ENCODE measurements around the gene SPTBN1. TPM values are rescaled to one million over a fixed set of nuclear protein-coding genes. Genes with fewer than 3 reads are reported as not detected.
A peak's percentile ranks its signal among the peaks of the same experiment; 100 is the strongest.

SPTBN1 gene
- total RNA-seq, 1 experiment from 2014 or later = 262 TPM

DNA sequence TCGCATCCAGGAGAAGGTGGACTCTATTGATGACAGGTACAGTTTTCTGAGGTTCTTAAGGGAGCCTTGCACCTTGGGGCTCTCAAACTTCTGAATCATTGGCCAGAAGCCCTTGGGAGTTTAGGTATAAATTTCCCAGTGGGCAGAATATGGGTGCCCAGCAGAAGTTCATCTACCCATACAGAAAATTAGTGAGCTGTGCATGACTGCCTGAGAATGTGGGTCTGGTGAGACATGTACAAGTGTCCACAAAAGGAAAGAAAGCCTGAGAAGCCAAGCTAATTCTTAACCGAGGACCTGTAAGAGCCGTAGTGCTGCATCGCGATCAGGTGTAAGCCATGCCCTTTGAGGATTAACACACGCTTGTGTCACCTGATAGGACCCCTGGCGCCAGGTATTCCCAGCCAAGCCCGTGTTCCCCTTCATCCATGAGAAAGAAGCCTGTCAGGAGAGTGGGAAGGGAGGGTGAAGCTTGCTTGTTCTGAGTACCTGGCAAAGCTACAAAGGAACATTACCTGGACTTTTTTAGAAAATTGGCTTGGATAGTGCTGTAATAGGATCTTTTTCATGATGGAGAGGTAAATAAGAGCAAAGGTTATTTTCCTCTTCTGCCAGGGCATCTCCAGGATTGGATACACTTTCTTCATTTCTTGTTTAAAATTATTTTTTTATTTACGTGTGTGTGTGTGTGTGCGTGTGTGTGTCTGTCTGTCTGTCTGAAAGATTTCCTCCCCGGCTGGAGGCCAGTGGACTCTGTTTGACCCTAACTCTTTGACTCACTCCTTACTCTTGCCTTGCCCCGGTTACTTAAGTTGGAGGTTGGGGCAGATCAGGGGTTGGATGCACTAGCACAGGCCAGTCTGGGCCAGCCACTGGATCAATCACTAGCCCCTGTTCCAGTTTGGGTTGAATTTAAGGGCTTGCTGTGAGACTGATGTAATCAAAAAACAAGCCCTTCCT, 176.9 kb downstream of the SPTBN1 start:
- H3K9me2 ChIP-seq (ENCODE audit: insufficient read depth) = no peaks in the 10 kb centered on the region
- no peaks in the 10 kb centered on the region for H4K20me1 ChIP-seq (ENCODE audit: insufficient read depth)
- no peak overlapping the region for H3K27ac ChIP-seq
- H2AFZ ChIP-seq = no peak overlapping the region
- no peak for TF ChIP-seq CTCF (conservative IDR thresholded peaks at IDR 0.05)
- TF ChIP-seq EZH2 (IDR thresholded peaks at IDR 0.05; ENCODE audit: low read depth) = no peak
- POLR2A ChIA-PET (ENCODE audit: unreplicated experiment) = interaction anchor here (0.6 kb wide), 1 partner anchor 71 kb away, joined by 3 read pairs; no protein-coding TSS in a partner anchor
- no peaks in the 10 kb centered on the region for H3K27me3 ChIP-seq (ENCODE audit: insufficient read depth, low read depth)
- H3K4me2 ChIP-seq = no peak overlapping the region
- H3K9me3 ChIP-seq (ENCODE audit: insufficient read depth, low read depth) = no peaks in the 10 kb centered on the region
- CTCF ChIA-PET = no interaction called here
- no peak overlapping the region for H3K4me3 ChIP-seq
- no TSS peak for BruUV-seq (replicated peaks)
- H3F3A ChIP-seq (ENCODE audit: insufficient read depth, low read depth) = peaks cover 4% of the 10 kb centered on the region; the same call in 1 of the 2 replicates
- H3K4me1 ChIP-seq (replicated peaks; ENCODE audit: insufficient read depth) = no peaks in the 10 kb centered on the region
- H3K79me2 ChIP-seq (ENCODE audit: low read depth) = no peaks in the 10 kb centered on the region; the same call in 1 of the 2 replicates
- intact Hi-C loops (cut with micrococcal nuclease; ENCODE audit: unreplicated experiment) = no loop called here
- DNase-seq = no peak
- peaks cover 64% of the 10 kb centered on the region for H3K36me3 ChIP-seq (ENCODE audit: low read depth)

GRCh38 chr2:54634021-54634420, 177.9 kb downstream of the SPTBN1 start:
- peaks cover 62% of the 10 kb centered on the region for H3K36me3 ChIP-seq (ENCODE audit: low read depth)
- H4K20me1 ChIP-seq (ENCODE audit: insufficient read depth) = no peaks in the 10 kb centered on the region
- TF ChIP-seq CTCF (conservative IDR thresholded peaks at IDR 0.05) (no peak), EZH2 (IDR thresholded peaks at IDR 0.05; ENCODE audit: low read depth) (no peak)
- intact Hi-C loops (cut with micrococcal nuclease; ENCODE audit: unreplicated experiment) = loop anchor here (2.0 kb wide), 1 partner anchor 111 kb away; no protein-coding TSS in a partner anchor
- ChIA-PET POLR2A (ENCODE audit: unreplicated experiment) (interaction anchor here (0.6 kb wide), 1 partner anchor 32 kb away, joined by 3 read pairs; no protein-coding TSS in a partner anchor), CTCF (interaction anchor here (0.6 kb wide), 1 partner anchor 23 kb away, joined by 3 read pairs; no protein-coding TSS in a partner anchor)
- no peak overlapping the region for H3K4me2 ChIP-seq
- no peaks in the 10 kb centered on the region for H3K9me2 ChIP-seq (ENCODE audit: insufficient read depth)
- H2AFZ ChIP-seq = no peak overlapping the region
- no TSS peak for BruUV-seq (replicated peaks)
- H3K9me3 ChIP-seq (ENCODE audit: insufficient read depth, low read depth) = no peaks in the 10 kb centered on the region
- no peaks in the 10 kb centered on the region; the same call in 1 of the 2 replicates for H3K79me2 ChIP-seq (ENCODE audit: low read depth)
- H3K4me1 ChIP-seq (replicated peaks; ENCODE audit: insufficient read depth) = no peaks in the 10 kb centered on the region
- H3F3A ChIP-seq (ENCODE audit: insufficient read depth, low read depth) = peaks cover 4% of the 10 kb centered on the region; the same call in 1 of the 2 replicates
- no peak for DNase-seq
- H3K4me3 ChIP-seq = no peak overlapping the region
- no peaks in the 10 kb centered on the region for H3K27me3 ChIP-seq (ENCODE audit: insufficient read depth, low read depth)
- H3K27ac ChIP-seq = no peak overlapping the region

DNA sequence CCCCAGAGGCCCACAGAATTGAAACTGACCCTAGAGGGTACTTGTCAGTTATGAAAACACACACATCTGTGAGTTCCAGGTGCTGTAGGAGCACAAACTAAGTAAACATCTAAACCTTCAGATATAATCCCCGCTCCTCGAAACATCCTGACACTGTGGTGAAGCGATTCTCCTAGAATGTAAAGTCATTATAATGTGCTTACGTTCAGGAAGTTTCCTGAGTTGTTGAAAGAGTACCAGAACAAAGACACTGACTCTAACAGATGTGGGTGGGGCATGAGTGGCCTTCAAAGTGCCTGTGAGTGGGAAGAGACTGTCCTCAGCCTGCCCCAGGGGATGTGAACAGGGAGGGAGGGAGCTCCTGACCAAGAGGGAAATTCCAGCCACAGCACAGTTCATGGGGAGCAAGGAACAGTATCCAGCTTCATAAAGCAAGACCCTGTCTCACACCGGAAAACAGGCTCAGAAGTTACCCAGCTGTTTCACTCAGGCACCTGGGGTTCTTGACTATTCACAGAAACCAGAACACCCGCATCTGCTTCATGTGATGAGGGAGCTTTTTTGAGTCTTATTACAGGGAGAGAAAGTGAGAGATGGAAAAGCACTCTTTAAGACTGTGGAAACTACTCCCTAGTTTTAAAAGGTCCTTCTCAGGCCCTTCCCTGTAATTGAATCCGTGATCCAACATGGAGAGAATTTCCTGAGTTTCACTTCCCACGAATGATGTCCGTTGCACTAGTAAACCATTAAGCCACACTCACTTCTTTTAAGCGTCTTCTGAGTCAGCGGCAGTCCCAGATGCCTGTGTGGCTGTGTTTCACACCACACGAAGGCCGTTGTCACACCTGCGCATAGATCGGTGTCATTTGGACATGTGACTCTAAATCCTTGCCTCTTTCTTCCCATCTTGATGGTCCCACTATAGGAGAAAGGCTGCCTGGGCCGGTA, 178.7 kb downstream of the SPTBN1 start:
- Histone ChIP-seq H3K4me1 (replicated peaks; ENCODE audit: insufficient read depth) (no peaks in the 10 kb centered on the region), H3K4me2 (no peak overlapping the region), H3K4me3 (no peak overlapping the region), H3K9me3 (ENCODE audit: insufficient read depth, low read depth) (no peaks in the 10 kb centered on the region), H2AFZ (no peak overlapping the region), H3K9me2 (ENCODE audit: insufficient read depth) (no peaks in the 10 kb centered on the region), H3K36me3 (ENCODE audit: low read depth) (peaks cover 62% of the 10 kb centered on the region), H3K27me3 (ENCODE audit: insufficient read depth, low read depth) (no peaks in the 10 kb centered on the region), H3K27ac (no peak overlapping the region), H3K79me2 (ENCODE audit: low read depth) (no peaks in the 10 kb centered on the region; the same call in 1 of the 2 replicates), H3F3A (ENCODE audit: insufficient read depth, low read depth) (peaks cover 4% of the 10 kb centered on the region; the same call in 1 of the 2 replicates), H4K20me1 (ENCODE audit: insufficient read depth) (no peaks in the 10 kb centered on the region)
- TF ChIP-seq EZH2 (IDR thresholded peaks at IDR 0.05; ENCODE audit: low read depth) = no peak
- no peak for TF ChIP-seq CTCF (conservative IDR thresholded peaks at IDR 0.05)
- BruUV-seq (replicated peaks) = no TSS peak
- DNase-seq = peak in 1 of 2 experiments; percentile 11
- intact Hi-C loops (cut with micrococcal nuclease; ENCODE audit: unreplicated experiment) = loop anchor here (2.0 kb wide), 1 partner anchor 112 kb away; no protein-coding TSS in a partner anchor
- ChIA-PET CTCF (no interaction called here), POLR2A (ENCODE audit: unreplicated experiment) (no interaction called here)

Data from PC-9 (cell line).